Tibial nerve (tissue), 4 donors: ENCODE data around the gene ARHGEF11. TPM values are rescaled to one million over a fixed set of nuclear protein-coding genes. Genes with fewer than 3 reads are reported as not detected.

Experiments used
- DNase-seq, 2 donors: peaks; one replicate each; pipeline ENCODE4 v3.0.0-alpha.2; 2019; ENCODE audit warnings: low spot score in 2 of 2
- H3K27ac ChIP-seq, 4 donors: fragments of 200-600 bp; sonication (generic) in 3 of 4; one replicate each; pipeline ENCODE4 v1.5.1; 2017 to 2019; ENCODE audit warnings: mild to moderate bottlenecking in 1 of 4
- H3K27me3 ChIP-seq, 2 donors: fragments of 200-600 bp; sonication (generic) in 1 of 2; one replicate each; pipeline versions ENCODE4 v1.5.1 to v1.6.0; 2017 to 2019
- H3K36me3 ChIP-seq, 3 donors: fragments of 200-600 bp; sonication (generic); one replicate each; pipeline ENCODE4 v1.5.1; 2018 to 2019
- H3K4me1 ChIP-seq, 4 donors: fragments of 200-600 bp; sonication (generic) in 3 of 4; one replicate each; pipeline ENCODE4 v1.5.1; 2017 to 2019
- H3K4me3 ChIP-seq, 4 donors: fragments of 200-600 bp; sonication (generic) in 3 of 4; one replicate each; pipeline ENCODE4 v1.5.1; 2017 to 2019; ENCODE audit warnings: mild to moderate bottlenecking in 1 of 4, moderate library complexity in 1 of 4
- H3K9me3 ChIP-seq, 4 donors: fragments of 200-600 bp; sonication (generic) in 3 of 4; one replicate each; pipeline ENCODE4 v1.5.1; 2017 to 2019
- EP300 ChIP-seq, 2 donors: sonication (generic); formaldehyde crosslinking; IDR thresholded peaks; one replicate each; pipeline ENCODE4 v1.6.1; 2017; ENCODE audit warnings: antibody characterized with exemption in 2 of 2, mild to moderate bottlenecking in 1 of 2
- POLR2A ChIP-seq, 2 donors: fragments of 450-650 bp; IDR thresholded peaks; one replicate each; pipeline ENCODE4 v1.6.1; 2017; ENCODE audit warnings: antibody characterized with exemption in 2 of 2, mild to moderate bottlenecking in 2 of 2, moderate library complexity in 2 of 2
- WGBS, 2 donors: methylation state at CpG; one replicate each; pipeline ENCODE4 v1.1.5; 2018; 5-methylcytosine and 5-hydroxymethylcytosine counted together
- total RNA-seq, 4 donors: library from RNA; depleted of rRNA; stranded (reverse); fragments of >200 nt; gene quantifications; one replicate each; pipeline ENCODE4 v1.1.0, GENCODE V29; 2016
- TF ChIP-seq, protein P1 (sequence below), 5 experiments: fragments of 200-600 bp in 3 of 5; fragments of 450-650 bp in 2 of 5; sonication (generic) in 3 of 5; IDR thresholded peaks; one replicate each; pipeline ENCODE4 v1.5.1; 2016 to 2019; ENCODE audit warnings: antibody characterized with exemption in 5 of 5, mild to moderate bottlenecking in 3 of 5, moderate library complexity in 2 of 5

ARHGEF11 gene
- total RNA-seq, 4 donors from 2014 or later, result 41.3 to 58.4 (median 46.8) TPM

DNA sequence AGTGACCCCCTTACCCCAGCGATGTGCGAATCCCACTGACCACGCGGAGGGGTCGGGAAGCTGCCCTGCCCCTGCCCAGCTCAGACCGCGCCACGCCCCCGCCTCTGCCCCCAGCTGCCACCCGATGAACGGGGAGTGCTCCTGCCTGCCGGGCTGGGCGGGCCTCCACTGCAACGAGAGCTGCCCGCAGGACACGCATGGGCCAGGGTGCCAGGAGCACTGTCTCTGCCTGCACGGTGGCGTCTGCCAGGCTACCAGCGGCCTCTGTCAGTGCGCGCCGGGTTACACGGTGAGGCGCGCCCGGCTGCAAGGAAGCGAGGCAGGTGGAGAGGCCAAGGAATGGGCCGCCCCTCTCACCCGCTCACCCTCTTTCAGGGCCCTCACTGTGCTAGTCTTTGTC, 137.0 kb downstream of the ARHGEF11 start:
- DNase-seq, result no peak
- 43 to 49% methylated on average over 24 of the region's 29 CpGs for WGBS, 2 donors
- no peak overlapping the region for H3K27ac ChIP-seq
- H3K9me3 ChIP-seq, result no peaks in the 10 kb centered on the region
- H3K27me3 ChIP-seq, result peaks cover 0 to 14% of the 10 kb centered on the region in 2 donors
- H3K4me1 ChIP-seq, result peaks cover 0 to 73% (median 14%) of the 10 kb centered on the region in 4 donors
- TF ChIP-seq, protein P1, sequence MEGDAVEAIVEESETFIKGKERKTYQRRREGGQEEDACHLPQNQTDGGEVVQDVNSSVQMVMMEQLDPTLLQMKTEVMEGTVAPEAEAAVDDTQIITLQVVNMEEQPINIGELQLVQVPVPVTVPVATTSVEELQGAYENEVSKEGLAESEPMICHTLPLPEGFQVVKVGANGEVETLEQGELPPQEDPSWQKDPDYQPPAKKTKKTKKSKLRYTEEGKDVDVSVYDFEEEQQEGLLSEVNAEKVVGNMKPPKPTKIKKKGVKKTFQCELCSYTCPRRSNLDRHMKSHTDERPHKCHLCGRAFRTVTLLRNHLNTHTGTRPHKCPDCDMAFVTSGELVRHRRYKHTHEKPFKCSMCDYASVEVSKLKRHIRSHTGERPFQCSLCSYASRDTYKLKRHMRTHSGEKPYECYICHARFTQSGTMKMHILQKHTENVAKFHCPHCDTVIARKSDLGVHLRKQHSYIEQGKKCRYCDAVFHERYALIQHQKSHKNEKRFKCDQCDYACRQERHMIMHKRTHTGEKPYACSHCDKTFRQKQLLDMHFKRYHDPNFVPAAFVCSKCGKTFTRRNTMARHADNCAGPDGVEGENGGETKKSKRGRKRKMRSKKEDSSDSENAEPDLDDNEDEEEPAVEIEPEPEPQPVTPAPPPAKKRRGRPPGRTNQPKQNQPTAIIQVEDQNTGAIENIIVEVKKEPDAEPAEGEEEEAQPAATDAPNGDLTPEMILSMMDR (IDR thresholded peaks at IDR 0.05), result no peak
- TF ChIP-seq EP300 (IDR thresholded peaks at IDR 0.05) (no peak), POLR2A (IDR thresholded peaks at IDR 0.05) (no peak)
- no peak overlapping the region for H3K4me3 ChIP-seq
- H3K36me3 ChIP-seq, result peaks cover 0 to 49% (median 0%) of the 10 kb centered on the region in 3 donors

DNA sequence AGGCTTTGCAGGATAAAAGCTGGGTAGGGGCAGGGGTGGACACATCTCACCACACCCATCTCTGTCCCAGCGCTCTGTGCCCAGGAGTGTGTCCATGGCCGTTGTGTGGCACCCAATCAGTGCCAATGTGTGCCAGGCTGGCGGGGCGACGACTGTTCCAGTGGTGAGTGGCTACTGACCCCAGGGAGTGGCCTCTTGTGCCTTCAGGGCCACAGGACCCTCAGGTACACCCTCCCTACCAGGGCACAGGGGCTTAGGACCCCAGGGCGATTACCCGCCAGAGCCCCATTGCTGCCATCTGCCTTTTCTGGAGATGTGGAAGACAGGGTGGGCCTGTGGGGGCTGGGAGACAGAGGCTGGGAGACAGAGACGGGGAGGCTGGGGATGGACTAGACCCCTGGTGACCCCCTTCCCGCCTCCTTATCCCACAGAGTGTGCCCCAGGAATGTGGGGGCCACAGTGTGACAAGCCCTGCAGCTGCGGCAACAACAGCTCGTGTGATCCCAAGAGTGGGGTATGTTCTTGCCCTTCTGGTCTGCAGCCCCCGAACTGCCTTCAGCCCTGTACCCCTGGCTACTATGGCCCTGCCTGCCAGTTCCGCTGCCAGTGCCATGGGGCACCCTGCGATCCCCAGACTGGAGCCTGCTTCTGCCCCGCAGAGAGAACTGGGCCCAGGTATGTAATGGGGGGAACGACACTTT, 139.2 kb downstream of the ARHGEF11 start:
- H3K36me3 ChIP-seq, result peaks cover 0 to 32% (median 0%) of the 10 kb centered on the region in 3 donors
- DNase-seq, result no peak
- 90 to 96% methylated on average over 15 to 16 of the region's 16 CpGs for WGBS, 2 donors

DNA sequence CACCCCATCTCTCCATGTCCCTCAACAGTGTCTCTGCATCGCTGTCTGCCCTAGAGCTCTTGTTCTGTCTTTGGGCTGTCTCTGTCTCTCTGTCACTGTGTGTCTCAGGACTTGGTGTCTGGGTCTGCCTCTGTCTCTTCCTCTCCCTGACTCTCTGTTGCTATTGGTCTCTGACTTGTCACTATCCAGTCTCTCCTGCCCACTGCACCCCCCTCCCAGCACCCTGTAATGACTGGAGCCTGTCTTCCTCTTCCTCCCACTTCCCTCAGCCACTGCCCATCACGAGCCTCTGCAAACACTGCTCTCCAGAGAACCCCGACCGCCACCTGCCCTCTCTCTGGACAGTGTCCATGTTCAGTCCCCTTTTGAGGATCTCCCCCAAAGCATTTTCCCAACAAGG, 139.9 kb downstream of the ARHGEF11 start:
- peaks cover 0 to 100% (median 37%) of the 10 kb centered on the region in 4 donors for H3K4me1 ChIP-seq
- WGBS, 2 donors, result 40 to 50% methylated on average over 4 of the region's 4 CpGs
- no peak overlapping the region for H3K4me3 ChIP-seq
- H3K27me3 ChIP-seq, result peaks cover 0 to 14% of the 10 kb centered on the region in 2 donors
- DNase-seq, result no peak
- H3K27ac ChIP-seq, result peak overlapping the region in 2 of 4 donors; percentile 6 to 50
- TF ChIP-seq POLR2A (IDR thresholded peaks at IDR 0.05), result no peak
- TF ChIP-seq, protein P1 (IDR thresholded peaks at IDR 0.05), result no peak
- no peak for TF ChIP-seq EP300 (IDR thresholded peaks at IDR 0.05)
- H3K9me3 ChIP-seq, result no peaks in the 10 kb centered on the region
- peaks cover 0 to 32% (median 0%) of the 10 kb centered on the region in 3 donors for H3K36me3 ChIP-seq

More for the DNA sequence above, 139.2 kb downstream of the ARHGEF11 start:
- peaks cover 0 to 95% (median 33%) of the 10 kb centered on the region in 4 donors for H3K4me1 ChIP-seq
- H3K9me3 ChIP-seq, result no peaks in the 10 kb centered on the region
- H3K4me3 ChIP-seq, result no peak overlapping the region
- no peak for TF ChIP-seq POLR2A (IDR thresholded peaks at IDR 0.05)
- TF ChIP-seq EP300 (IDR thresholded peaks at IDR 0.05), result no peak
- TF ChIP-seq, protein P1 (IDR thresholded peaks at IDR 0.05), result no peak
- H3K27me3 ChIP-seq, result peaks cover 0 to 14% of the 10 kb centered on the region in 2 donors
- peak overlapping the region in 2 of 4 donors; percentile 28 to 52 for H3K27ac ChIP-seq

DNA sequence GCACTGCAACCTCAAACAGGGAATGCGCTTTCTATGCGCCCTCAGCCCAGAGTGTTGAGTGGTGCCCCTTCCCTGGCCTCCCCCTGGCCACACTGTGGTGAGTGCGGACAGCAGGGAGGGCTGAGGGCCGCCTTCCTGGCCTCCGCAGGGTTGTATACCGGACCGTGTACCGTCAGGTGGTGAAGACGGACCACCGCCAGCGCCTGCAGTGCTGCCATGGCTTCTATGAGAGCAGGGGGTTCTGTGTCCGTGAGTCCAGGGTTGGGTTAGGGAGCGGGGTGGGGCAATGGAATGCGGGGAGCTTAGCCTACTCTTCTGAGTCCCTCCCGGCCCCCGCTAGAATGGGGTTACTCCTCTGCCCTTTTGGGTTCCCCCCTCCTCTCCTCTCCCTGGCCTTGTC, 140.4 kb downstream of the ARHGEF11 start:
- Histone ChIP-seq H3K4me1 (peaks cover 0 to 100% (median 40%) of the 10 kb centered on the region in 4 donors), H3K27me3 (peaks cover 0 to 14% of the 10 kb centered on the region in 2 donors), H3K27ac (peak overlapping the region in 2 of 4 donors; percentile 6 to 50), H3K4me3 (no peak overlapping the region), H3K36me3 (peaks cover 0 to 32% (median 0%) of the 10 kb centered on the region in 3 donors), H3K9me3 (no peaks in the 10 kb centered on the region)
- WGBS, 2 donors, result 70 to 73% methylated on average over 7 to 16 of the region's 16 CpGs
- no peak for DNase-seq
- TF ChIP-seq, protein P1 (IDR thresholded peaks at IDR 0.05), result no peak
- TF ChIP-seq EP300 (IDR thresholded peaks at IDR 0.05), result no peak
- TF ChIP-seq POLR2A (IDR thresholded peaks at IDR 0.05), result no peak
